A673 (cell line): ENCODE data around the gene MPRIP. TPM values are rescaled to one million over a fixed set of nuclear protein-coding genes. Genes with fewer than 3 reads are reported as not detected.
A peak's percentile ranks its signal among the peaks of the same experiment; 100 is the strongest.
"Not testable (repeated sequence)": the region's sequence is repeated elsewhere in the genome, so short reads cannot be mapped to it uniquely, and the experiment has no call there.

Experiments used
- BruUV-seq: library from RNA; stranded (reverse); fragments of 400-500 nt; replicated peaks from 2 replicates; lab custom pipeline; 2021; lab: Mats Ljungman, UMichigan
- CTCF ChIA-PET: fragments of 300-600 bp; sonication (Branson Sonifier 250); formaldehyde crosslinking; loops from one replicate; lab custom pipeline; 2022; ENCODE audit warnings: antibody characterized with exemption; lab: Charles Lee
- POLR2A ChIA-PET: fragments of 300-600 bp; sonication (Branson Sonifier 250); formaldehyde crosslinking; loops from one replicate; lab custom pipeline; 2022; ENCODE audit warnings: antibody characterized with exemption; ENCODE audit not compliant: low non-redundant PET; lab: Charles Lee
- DNase-seq: peaks from one replicate; pipeline ENCODE4 v3.0.0-alpha.2; 2015; ENCODE audit warnings: low spot score
- H3K27ac ChIP-seq: fragments of 200-600 bp; sonication (generic); 2 replicates; pipeline ENCODE4 v1.5.1; 2016; ENCODE audit warnings: mixed run types, low read depth, mild to moderate bottlenecking, mixed read lengths, antibody characterized with exemption, low read length; ENCODE audit not compliant: poor library complexity, severe bottlenecking
- H3K27me3 ChIP-seq: fragments of 200-600 bp; sonication (generic); replicated peaks from 2 replicates; pipeline ENCODE4 v1.6.1; 2017; ENCODE audit warnings: mixed run types, low read depth, mild to moderate bottlenecking, mixed read lengths, antibody characterized with exemption, low read length; ENCODE audit not compliant: insufficient read depth, poor library complexity
- H3K36me3 ChIP-seq: fragments of 200-600 bp; sonication (generic); 2 replicates; pipeline ENCODE4 v1.6.1; 2016; ENCODE audit warnings: mixed run types, mild to moderate bottlenecking, mixed read lengths, antibody characterized with exemption, low read length; ENCODE audit not compliant: insufficient read depth, poor library complexity, severe bottlenecking
- H3K4me1 ChIP-seq: fragments of 200-600 bp; sonication (generic); 2 replicates; pipeline ENCODE4 v1.6.1; 2017; ENCODE audit warnings: mixed run types, mild to moderate bottlenecking, mixed read lengths, antibody characterized with exemption, low read length; ENCODE audit not compliant: insufficient read depth, poor library complexity, severe bottlenecking
- H3K4me3 ChIP-seq: fragments of 200-600 bp; sonication (generic); 2 replicates; pipeline ENCODE4 v1.5.1; 2016; ENCODE audit warnings: low read depth, mixed run types, mild to moderate bottlenecking, mixed read lengths, low read length; ENCODE audit not compliant: poor library complexity, severe bottlenecking
- H3K9me3 ChIP-seq: fragments of 200-600 bp; sonication (generic); 2 replicates; pipeline ENCODE4 v1.6.1; 2016; ENCODE audit warnings: mixed run types, low read depth, mild to moderate bottlenecking, mixed read lengths, antibody characterized with exemption, low read length; ENCODE audit not compliant: poor library complexity, severe bottlenecking
- CTCF ChIP-seq: fragments of 300-800, 200-600 bp; sonication (generic); conservative IDR thresholded peaks from 2 replicates; pipeline ENCODE4 v1.5.1; 2017; ENCODE audit warnings: low read depth, mild to moderate bottlenecking, antibody characterized with exemption, low read length, moderate library complexity, mixed read lengths
- EZH2 ChIP-seq: fragments of 200-600 bp; sonication (generic); IDR thresholded peaks from 2 replicates; pipeline ENCODE4 v1.6.1; 2017; ENCODE audit warnings: borderline replicate concordance, low read depth, mild to moderate bottlenecking, mixed read lengths, antibody characterized with exemption, low read length; ENCODE audit not compliant: poor library complexity, severe bottlenecking
- intact Hi-C: fragments of 100-400 bp; cut with micrococcal nuclease; formaldehyde crosslinking; loops from one replicate; pipeline ENCODE4 v1.10.0; 2022; ENCODE audit not compliant: unreplicated experiment
- total RNA-seq: library from RNA; stranded (reverse); gene quantifications from 2 replicates; pipeline ENCODE4 v1.2.3, GENCODE V29; 2021

Gene MPRIP
- total RNA-seq, 1 experiment from 2014 or later = 290 TPM

- H3K4me1 ChIP-seq = no peaks in the 10 kb centered on the region
- CTCF ChIA-PET = no interaction called here
- no TSS peak for BruUV-seq
- H3K36me3 ChIP-seq = peaks cover 4% of the 10 kb centered on the region
- no peak overlapping the region for H3K4me3 ChIP-seq
- no peaks in the 10 kb centered on the region for H3K27me3 ChIP-seq
- POLR2A ChIA-PET = no interaction called here
- DNase-seq = no peak
- intact Hi-C loops = no loop called here
- TF ChIP-seq CTCF = no peak
- no peak for TF ChIP-seq EZH2
- H3K27ac ChIP-seq = no peak overlapping the region
- H3K9me3 ChIP-seq = no peaks in the 10 kb centered on the region
These were observed 149.7 kb downstream of the MPRIP start for GRCh38 chr17:17191961-17192381.

GRCh38 chr17:17195466-17195865, 153.2 kb downstream of the MPRIP start:
- BruUV-seq, POLR2A ChIA-PET, H3K27ac ChIP-seq, H3K4me3 ChIP-seq, H3K36me3 ChIP-seq, H3K4me1 ChIP-seq, intact Hi-C loops, CTCF ChIA-PET, H3K27me3 ChIP-seq, H3K9me3 ChIP-seq, DNase-seq: not testable (repeated sequence)

GRCh38 chr17:17196776-17197175, 154.5 kb downstream of the MPRIP start:
- no peak overlapping the region for H3K4me3 ChIP-seq
- ChIA-PET CTCF (no interaction called here), POLR2A (no interaction called here)
- H3K36me3 ChIP-seq = peaks cover 7% of the 10 kb centered on the region
- no peak overlapping the region for H3K27ac ChIP-seq
- H3K4me1 ChIP-seq = no peaks in the 10 kb centered on the region
- TSS peak; percentile 15 for BruUV-seq
- no peak for TF ChIP-seq EZH2
- no peaks in the 10 kb centered on the region for H3K27me3 ChIP-seq
- DNase-seq = no peak
- H3K9me3 ChIP-seq = no peaks in the 10 kb centered on the region
- intact Hi-C loops = no loop called here

- H3K36me3 ChIP-seq = peaks cover 15% of the 10 kb centered on the region
- TF ChIP-seq CTCF = no peak
- no peak for TF ChIP-seq EZH2
- no peaks in the 10 kb centered on the region for H3K27me3 ChIP-seq
- H3K27ac ChIP-seq = no peak overlapping the region
- POLR2A ChIA-PET = no interaction called here
- CTCF ChIA-PET = no interaction called here
- intact Hi-C loops = no loop called here
- H3K4me1 ChIP-seq = no peaks in the 10 kb centered on the region
- no peak overlapping the region for H3K4me3 ChIP-seq
- H3K9me3 ChIP-seq = no peaks in the 10 kb centered on the region
- DNase-seq = no peak
- BruUV-seq = no TSS peak
These were observed 156.0 kb downstream of the MPRIP start for GRCh38 chr17:17198281-17198680.
